OCI-LY3 (cell line): ENCODE data around the gene SH2B2.

Experiments
- H2AFZ ChIP-seq: fragments of 200-600, 300-600 bp; shearing (Covaris generic); 2 replicates; pipeline ENCODE4 v1.6.0; 2014; ENCODE audit warnings: antibody characterized with exemption, low read depth, low read length
- H3K27ac ChIP-seq: fragments of 200-600, 300-600 bp; sonication (generic); 2 replicates; pipeline ENCODE4 v1.5.1; 2014; ENCODE audit warnings: mild to moderate bottlenecking, low read length, moderate library complexity, mixed read lengths
- H3K27me3 ChIP-seq: fragments of 200-600, 300-600 bp; sonication (generic); 2 replicates; pipeline ENCODE4 v1.6.1; 2014; ENCODE audit warnings: low read depth, low read length, mixed read lengths
- H3K36me3 ChIP-seq: fragments of 200-600, 300-600 bp; sonication (generic); replicated peaks from 2 replicates; pipeline ENCODE3; 2014; ENCODE audit warnings: low read depth, low read length, mixed read lengths
- H3K4me1 ChIP-seq: fragments of 300-600, 200-600 bp; sonication (generic); 2 replicates; pipeline ENCODE4 v1.6.1; 2014; ENCODE audit warnings: low read length, mixed read lengths
- H3K4me2 ChIP-seq: fragments of 200-600, 300-600 bp; sonication (generic); 2 replicates; pipeline ENCODE4 v1.6.1; 2014; ENCODE audit warnings: low read length, mixed read lengths
- H3K4me3 ChIP-seq: fragments of 300-600, 200-600 bp; sonication (generic); 2 replicates; pipeline ENCODE4 v1.5.1; 2014; ENCODE audit warnings: antibody characterized with exemption, mild to moderate bottlenecking, low read length, moderate library complexity
- H3K79me2 ChIP-seq: fragments of 300-600, 200-600 bp; shearing (Covaris generic); 2 replicates; pipeline ENCODE4 v1.6.1; 2014; ENCODE audit warnings: mild to moderate bottlenecking, low read length, mixed read lengths
- H3K9ac ChIP-seq: fragments of 300-600, 200-600 bp; shearing (Covaris generic); 2 replicates; pipeline ENCODE4 v1.6.0; 2014; ENCODE audit warnings: mild to moderate bottlenecking, low read length, moderate library complexity
- H3K9me3 ChIP-seq: fragments of 200-600, 300-600 bp; shearing (Covaris generic); 2 replicates; pipeline ENCODE4 v1.6.1; 2014; ENCODE audit warnings: low read length, mixed read lengths; ENCODE audit not compliant: insufficient read depth
- H4K20me1 ChIP-seq: fragments of 200-600, 300-600 bp; sonication (generic); 2 replicates; pipeline ENCODE4 v1.6.1; 2016; ENCODE audit warnings: low read length, mixed read lengths; ENCODE audit not compliant: insufficient read depth
- CTCF ChIP-seq: fragments of 200-600, 300-600 bp; sonication (generic); IDR thresholded peaks from 2 replicates; pipeline ENCODE4 v1.5.1; 2014; ENCODE audit warnings: antibody characterized with exemption, low read length, low read depth
- EZH2phosphoT487 ChIP-seq: fragments of 200-600 bp; shearing (Covaris generic); IDR thresholded peaks from 2 replicates; pipeline ENCODE4 v1.6.1; 2018; ENCODE audit warnings: antibody characterized with exemption, mixed run types, low read depth

Gene SH2B2

GRCh38 chr7:102284891-102285539 is 1.7 kb upstream of the SH2B2 start:
- H3K27me3 ChIP-seq, result peaks cover 19% of the 10 kb centered on the region
- no peak overlapping the region for H2AFZ ChIP-seq
- H3K4me3 ChIP-seq, result peak overlapping the region; percentile 95
- peak overlapping the region; percentile 0; the same call in 1 of the 2 replicates for H3K9ac ChIP-seq
- H4K20me1 ChIP-seq, result peaks cover 23% of the 10 kb centered on the region
- no peak overlapping the region for H3K27ac ChIP-seq
- peaks cover 49% of the 10 kb centered on the region for H3K4me1 ChIP-seq
- no peaks in the 10 kb centered on the region for H3K36me3 ChIP-seq
- peak overlapping the region; percentile 92 for H3K4me2 ChIP-seq
- TF ChIP-seq EZH2phosphoT487, result no peak
- no peak for TF ChIP-seq CTCF
- H3K9me3 ChIP-seq, result no peaks in the 10 kb centered on the region
- H3K79me2 ChIP-seq, result no peaks in the 10 kb centered on the region; the same call in 1 of the 2 replicates

- Histone ChIP-seq H3K4me3 (peak overlapping the region; percentile 95), H3K4me1 (peaks cover 52% of the 10 kb centered on the region), H3K79me2 (no peaks in the 10 kb centered on the region; the same call in 1 of the 2 replicates), H3K36me3 (no peaks in the 10 kb centered on the region), H3K27me3 (peaks cover 19% of the 10 kb centered on the region), H2AFZ (no peak overlapping the region), H3K4me2 (peak overlapping the region; percentile 92), H4K20me1 (peaks cover 25% of the 10 kb centered on the region), H3K27ac (no peak overlapping the region), H3K9me3 (no peaks in the 10 kb centered on the region), H3K9ac (peak overlapping the region; percentile 75; the same call in 1 of the 2 replicates)
- TF ChIP-seq CTCF, result no peak
- TF ChIP-seq EZH2phosphoT487, result no peak
Measured at GRCh38 chr7:102285540-102286236, 980 bp upstream of the SH2B2 start.

GRCh38 chr7:102287111-102287980 is 678 bp downstream of the SH2B2 start:
- H3K4me3 ChIP-seq, result peak overlapping the region; percentile 99
- peak overlapping the region; percentile 32 for H3K27ac ChIP-seq
- H4K20me1 ChIP-seq, result peaks cover 38% of the 10 kb centered on the region
- peak overlapping the region; percentile 79 for H3K9ac ChIP-seq
- H3K9me3 ChIP-seq, result no peaks in the 10 kb centered on the region
- no peaks in the 10 kb centered on the region for H3K36me3 ChIP-seq
- H3K4me1 ChIP-seq, result peaks cover 64% of the 10 kb centered on the region
- H3K27me3 ChIP-seq, result peaks cover 22% of the 10 kb centered on the region
- H3K4me2 ChIP-seq, result peak overlapping the region; percentile 93
- H2AFZ ChIP-seq, result peak overlapping the region; percentile 14; the same call in 1 of the 2 replicates
- TF ChIP-seq EZH2phosphoT487, result no peak
- H3K79me2 ChIP-seq, result no peaks in the 10 kb centered on the region; the same call in 1 of the 2 replicates

- Histone ChIP-seq H3K27me3 (peaks cover 22% of the 10 kb centered on the region), H3K4me2 (peak overlapping the region; percentile 93), H3K4me1 (peaks cover 64% of the 10 kb centered on the region), H3K36me3 (no peaks in the 10 kb centered on the region), H3K27ac (no peak overlapping the region), H3K79me2 (no peaks in the 10 kb centered on the region; the same call in 1 of the 2 replicates), H4K20me1 (peaks cover 42% of the 10 kb centered on the region), H2AFZ (no peak overlapping the region), H3K4me3 (peak overlapping the region; percentile 99), H3K9me3 (no peaks in the 10 kb centered on the region), H3K9ac (peak overlapping the region; percentile 79)
- TF ChIP-seq EZH2phosphoT487 (no peak), CTCF (no peak)
Measured at GRCh38 chr7:102287981-102288278, 1.3 kb downstream of the SH2B2 start.
